Measurements from ENCODE around the gene PADI3.

Gene PADI3

GRCh38 chr1:17204546-17205440, 44.1 kb upstream of the PADI3 start, which contains the start of gene PADI1:
Gene PADI1 (plus strand): TSS chr1:17205128. CDS start chr1:17205218, 90 bp downstream.
- no peak for DNase-seq (ENCODE audit: extremely low spot score)
- CTCF ChIA-PET = interaction anchor here (0.6 kb wide), 1 partner anchor 832 kb away, joined by 3 read pairs; no protein-coding TSS in a partner anchor
- POLR2A ChIA-PET = no interaction called here
- no peak for TF ChIP-seq FOXK2 (IDR thresholded peaks at IDR 0.05)
- TF ChIP-seq ZNF384 (IDR thresholded peaks at IDR 0.05) = no peak
- no peak for TF ChIP-seq CTBP1 (IDR thresholded peaks at IDR 0.05; ENCODE audit: borderline replicate concordance)
- TF ChIP-seq NFRKB (IDR thresholded peaks at IDR 0.05) = no peak
- no peak for TF ChIP-seq ARNT (IDR thresholded peaks at IDR 0.05)
- TF ChIP-seq SUZ12 (IDR thresholded peaks at IDR 0.05) = no peak
- TF ChIP-seq ELF4 (IDR thresholded peaks at IDR 0.05) = no peak

DNA sequence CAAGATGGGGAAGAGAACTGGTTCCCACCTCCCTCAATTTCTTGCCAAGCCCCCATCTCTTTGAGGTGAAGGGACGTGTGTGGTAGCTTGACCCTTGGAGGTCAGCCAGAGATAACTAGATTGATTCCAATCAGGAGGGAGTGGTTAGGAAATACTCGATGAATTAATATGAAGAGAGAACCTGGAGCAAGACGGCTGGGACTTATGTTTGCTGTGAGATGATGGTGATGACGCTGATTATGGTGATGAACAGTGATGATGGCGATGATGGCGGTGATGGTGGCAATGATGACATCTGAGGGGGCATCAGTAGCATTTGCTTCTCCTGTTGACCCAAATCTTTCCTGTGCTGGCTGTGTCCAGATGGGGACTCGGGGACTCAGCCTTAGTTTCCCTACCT, 43.2 kb upstream of the PADI3 start:
- ChIA-PET POLR2A (no interaction called here), CTCF (no interaction called here)
- TF ChIP-seq CTBP1 (IDR thresholded peaks at IDR 0.05; ENCODE audit: borderline replicate concordance) = no peak
- no peak for DNase-seq (ENCODE audit: extremely low spot score)

DNA sequence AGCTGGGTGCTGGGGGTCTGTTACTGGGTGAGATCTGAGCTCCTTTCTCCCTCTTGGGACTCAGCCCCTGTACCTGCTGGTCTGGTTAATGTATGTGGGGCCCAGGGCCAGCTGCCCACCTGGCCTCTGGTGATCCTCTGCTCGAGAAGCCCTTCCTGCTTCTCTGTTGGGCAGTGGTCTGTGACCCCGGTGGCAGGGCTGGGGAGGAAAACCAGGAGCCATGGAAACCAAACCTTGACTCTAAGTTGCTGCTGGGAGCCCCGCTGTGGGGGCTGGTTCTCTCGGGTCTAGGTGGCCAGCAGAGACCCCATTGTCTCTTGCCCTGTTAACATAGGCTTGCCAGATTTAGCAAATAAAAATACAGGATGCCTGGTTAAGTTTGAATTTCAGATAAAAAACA, 42.7 kb upstream of the PADI3 start:
- POLR2A ChIA-PET = no interaction called here
- CTCF ChIA-PET = no interaction called here
- no peak for DNase-seq (ENCODE audit: extremely low spot score)
- TF ChIP-seq SP1 (IDR thresholded peaks at IDR 0.05) (no peak), BHLHE40 (IDR thresholded peaks at IDR 0.05; ENCODE audit: borderline replicate concordance) (no peak), ZNF384 (IDR thresholded peaks at IDR 0.05) (no peak), HDGF (IDR thresholded peaks at IDR 0.05; ENCODE audit: borderline replicate concordance) (no peak), ELF4 (IDR thresholded peaks at IDR 0.05) (no peak), L3MBTL2 (conservative IDR thresholded peaks at IDR 0.05) (no peak), TARDBP (IDR thresholded peaks at IDR 0.05) (no peak), FOXM1 (IDR thresholded peaks at IDR 0.05; ENCODE audit: borderline replicate concordance) (no peak), FOXA1 (IDR thresholded peaks at IDR 0.05) (no peak), NFRKB (IDR thresholded peaks at IDR 0.05) (no peak), SUZ12 (IDR thresholded peaks at IDR 0.05) (no peak), ARNT (IDR thresholded peaks at IDR 0.05) (no peak), LEF1 (IDR thresholded peaks at IDR 0.05; ENCODE audit: borderline replicate concordance) (no peak), CTBP1 (IDR thresholded peaks at IDR 0.05; ENCODE audit: borderline replicate concordance) (no peak), FOXK2 (IDR thresholded peaks at IDR 0.05) (no peak)
- TF ChIP-seq, protein P1, sequence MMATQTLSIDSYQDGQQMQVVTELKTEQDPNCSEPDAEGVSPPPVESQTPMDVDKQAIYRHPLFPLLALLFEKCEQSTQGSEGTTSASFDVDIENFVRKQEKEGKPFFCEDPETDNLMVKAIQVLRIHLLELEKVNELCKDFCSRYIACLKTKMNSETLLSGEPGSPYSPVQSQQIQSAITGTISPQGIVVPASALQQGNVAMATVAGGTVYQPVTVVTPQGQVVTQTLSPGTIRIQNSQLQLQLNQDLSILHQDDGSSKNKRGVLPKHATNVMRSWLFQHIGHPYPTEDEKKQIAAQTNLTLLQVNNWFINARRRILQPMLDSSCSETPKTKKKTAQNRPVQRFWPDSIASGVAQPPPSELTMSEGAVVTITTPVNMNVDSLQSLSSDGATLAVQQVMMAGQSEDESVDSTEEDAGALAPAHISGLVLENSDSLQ (IDR thresholded peaks at IDR 0.05) = no peak

DNA sequence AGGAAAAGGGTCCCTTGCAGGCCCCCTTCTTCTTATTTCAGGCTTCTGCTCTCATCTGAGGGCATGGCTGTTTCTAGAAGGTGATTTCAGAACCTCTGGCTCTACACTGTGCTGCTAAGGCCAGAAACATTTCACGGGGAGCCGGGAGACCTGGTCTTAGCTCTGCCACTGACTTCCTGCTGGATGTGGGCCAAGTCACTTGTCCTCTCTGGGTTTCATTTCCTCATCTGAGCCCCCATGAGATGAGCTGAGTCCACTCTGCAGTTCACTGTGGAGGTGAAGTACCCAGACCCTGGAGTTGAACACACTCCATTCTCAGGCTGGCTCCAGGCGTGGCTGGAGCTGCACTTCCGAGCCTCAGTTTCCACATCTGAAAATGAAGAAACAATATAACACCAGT, 41.9 kb upstream of the PADI3 start:
- CTCF ChIA-PET = no interaction called here
- POLR2A ChIA-PET = no interaction called here
- no peak for DNase-seq (ENCODE audit: extremely low spot score)
- no peak for TF ChIP-seq TARDBP (IDR thresholded peaks at IDR 0.05)
- TF ChIP-seq SUZ12 (IDR thresholded peaks at IDR 0.05) = no peak
- no peak for TF ChIP-seq SP1 (IDR thresholded peaks at IDR 0.05)
- no peak for TF ChIP-seq CTBP1 (IDR thresholded peaks at IDR 0.05; ENCODE audit: borderline replicate concordance)
- no peak for TF ChIP-seq ZNF384 (IDR thresholded peaks at IDR 0.05)
- TF ChIP-seq, protein P1 (IDR thresholded peaks at IDR 0.05) = no peak
- TF ChIP-seq FOXA1 (IDR thresholded peaks at IDR 0.05) = no peak
- no peak for TF ChIP-seq BHLHE40 (IDR thresholded peaks at IDR 0.05; ENCODE audit: borderline replicate concordance)
- TF ChIP-seq L3MBTL2 (conservative IDR thresholded peaks at IDR 0.05) = no peak
- no peak for TF ChIP-seq HDGF (IDR thresholded peaks at IDR 0.05; ENCODE audit: borderline replicate concordance)

DNA sequence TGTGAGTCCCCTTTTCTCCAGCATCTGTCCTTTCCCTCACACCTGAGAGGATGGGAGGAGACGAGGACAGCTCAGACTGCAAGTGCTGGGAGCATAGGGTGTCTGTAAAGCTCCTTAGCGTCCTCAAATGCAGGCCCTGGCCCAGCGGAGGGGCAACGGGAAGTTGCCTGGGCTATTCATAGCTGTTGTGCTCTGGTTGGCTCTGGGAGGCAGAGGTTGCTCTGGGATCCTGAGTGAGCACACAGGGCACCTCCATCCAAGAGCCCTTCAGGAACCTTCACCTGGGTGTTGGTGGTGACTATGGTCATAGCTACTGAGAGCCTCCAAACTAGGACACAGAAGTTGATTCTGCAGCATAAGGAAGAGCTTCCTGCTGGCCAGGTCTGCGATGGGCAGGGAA, 41.4 kb upstream of the PADI3 start:
- no peak for DNase-seq (ENCODE audit: extremely low spot score)
- POLR2A ChIA-PET = no interaction called here
- CTCF ChIA-PET = interaction anchor here (1.0 kb wide), 1 partner anchor 28 kb away, joined by 3 read pairs; no protein-coding TSS in a partner anchor
- TF ChIP-seq BHLHE40 (IDR thresholded peaks at IDR 0.05; ENCODE audit: borderline replicate concordance) (no peak), LEF1 (IDR thresholded peaks at IDR 0.05; ENCODE audit: borderline replicate concordance) (no peak), HDGF (IDR thresholded peaks at IDR 0.05; ENCODE audit: borderline replicate concordance) (no peak), ARNT (IDR thresholded peaks at IDR 0.05) (no peak), FOXM1 (IDR thresholded peaks at IDR 0.05; ENCODE audit: borderline replicate concordance) (no peak), NFRKB (IDR thresholded peaks at IDR 0.05) (no peak), TARDBP (IDR thresholded peaks at IDR 0.05) (no peak), FOXK2 (IDR thresholded peaks at IDR 0.05) (no peak), L3MBTL2 (conservative IDR thresholded peaks at IDR 0.05) (no peak), FOXA1 (IDR thresholded peaks at IDR 0.05) (no peak), ZNF384 (IDR thresholded peaks at IDR 0.05) (no peak), ELF4 (IDR thresholded peaks at IDR 0.05) (no peak), SUZ12 (IDR thresholded peaks at IDR 0.05) (no peak)
- TF ChIP-seq, protein P1 (IDR thresholded peaks at IDR 0.05) = no peak

- ChIA-PET POLR2A (no interaction called here), CTCF (interaction anchor here (1.0 kb wide), 1 partner anchor 27 kb away, joined by 3 read pairs; no protein-coding TSS in a partner anchor)
- no peak for DNase-seq (ENCODE audit: extremely low spot score)
- TF ChIP-seq HDGF (IDR thresholded peaks at IDR 0.05; ENCODE audit: borderline replicate concordance) = no peak
- TF ChIP-seq BHLHE40 (IDR thresholded peaks at IDR 0.05; ENCODE audit: borderline replicate concordance) = no peak
- TF ChIP-seq TARDBP (IDR thresholded peaks at IDR 0.05) = no peak
- TF ChIP-seq NFRKB (IDR thresholded peaks at IDR 0.05) = no peak
- no peak for TF ChIP-seq SUZ12 (IDR thresholded peaks at IDR 0.05)
- no peak for TF ChIP-seq FOXM1 (IDR thresholded peaks at IDR 0.05; ENCODE audit: borderline replicate concordance)
- no peak for TF ChIP-seq CTBP1 (IDR thresholded peaks at IDR 0.05; ENCODE audit: borderline replicate concordance)
- TF ChIP-seq, protein P1 (IDR thresholded peaks at IDR 0.05) = no peak
- TF ChIP-seq L3MBTL2 (conservative IDR thresholded peaks at IDR 0.05) = no peak
- no peak for TF ChIP-seq ZNF384 (IDR thresholded peaks at IDR 0.05)
- no peak for TF ChIP-seq FOXA1 (IDR thresholded peaks at IDR 0.05)
- TF ChIP-seq FOXK2 (IDR thresholded peaks at IDR 0.05) = no peak
- TF ChIP-seq LEF1 (IDR thresholded peaks at IDR 0.05; ENCODE audit: borderline replicate concordance) = no peak
- no peak for TF ChIP-seq ARNT (IDR thresholded peaks at IDR 0.05)
- TF ChIP-seq ELF4 (IDR thresholded peaks at IDR 0.05) = no peak
Observed at GRCh38 chr1:17207966-17208418, 40.9 kb upstream of the PADI3 start.

Data from HEK293T (cell line).